GM13976 (cell line): ENCODE results near the gene RPRM.
"Not testable (repeated sequence)": the region's sequence is repeated elsewhere in the genome, so short reads cannot be mapped to it uniquely, and the experiment has no call there.

Experiments
- DNase-seq: peaks from one replicate; pipeline ENCODE4 v3.0.0; 2012; ENCODE audit warnings: low spot score
- CTCF ChIP-seq: IDR thresholded peaks from 2 replicates; pipeline ENCODE4 v1.5.1; 2012; ENCODE audit warnings: borderline replicate concordance, mild to moderate bottlenecking; ENCODE audit not compliant: insufficient read depth; ENCODE audit errors: extremely low read depth, missing control alignments, control extremely low read depth
- in situ Hi-C: fragments of 300-500 bp; cut with MboI; formaldehyde crosslinking; loops from one replicate; pipeline ENCODE4 v1.12.0; 2022; ENCODE audit warnings: low sequenced_read_pairs, mixed read lengths, inconsistent platforms; ENCODE audit not compliant: unreplicated experiment

The RPRM gene

GRCh38 chr2:153464395-153464794, 14.2 kb downstream of the RPRM start:
- no peak for TF ChIP-seq CTCF
- DNase-seq: no peak
- in situ Hi-C loops: no loop called here

GRCh38 chr2:153462338-153462859, 16.2 kb downstream of the RPRM start:
- DNase-seq: no peak
- in situ Hi-C loops: no loop called here
- no peak for TF ChIP-seq CTCF

GRCh38 chr2:153461453-153461852, 17.1 kb downstream of the RPRM start:
- in situ Hi-C loops: no loop called here
- no peak for DNase-seq
- no peak for TF ChIP-seq CTCF

- TF ChIP-seq CTCF: no peak
- in situ Hi-C loops: no loop called here
- no peak for DNase-seq
These were observed 22.7 kb downstream of the RPRM start for GRCh38 chr2:153455861-153456260.

- in situ Hi-C loops: no loop called here
- no peak for TF ChIP-seq CTCF
- no peak for DNase-seq
These were observed 23.2 kb downstream of the RPRM start for GRCh38 chr2:153455403-153455802.

GRCh38 chr2:153451611-153452010, 27.0 kb downstream of the RPRM start:
- in situ Hi-C loops: no loop called here
- no peak for DNase-seq
- TF ChIP-seq CTCF: no peak

GRCh38 chr2:153443106-153443505, 35.5 kb downstream of the RPRM start:
- no peak for DNase-seq
- TF ChIP-seq CTCF: no peak
- in situ Hi-C loops: no loop called here

- DNase-seq, in situ Hi-C loops: not testable (repeated sequence)
These were observed 35.9 kb downstream of the RPRM start for GRCh38 chr2:153442616-153443015.

GRCh38 chr2:153440090-153440489, 38.5 kb downstream of the RPRM start:
- in situ Hi-C loops, DNase-seq: not testable (repeated sequence)
